Measurements from ENCODE around the gene ZNF446. TPM values are rescaled to one million over a fixed set of nuclear protein-coding genes. Genes with fewer than 3 reads are reported as not detected.
"Not testable (repeated sequence)": the region's sequence is repeated elsewhere in the genome, so short reads cannot be mapped to it uniquely, and the experiment has no call there.

The ZNF446 gene
- total RNA-seq (2014; rRNA removed; shearing (Covaris generic)): 7.6 and 8.7 TPM in 2 replicates
- polyA plus RNA-seq (2015; cell fraction: cytosol; rRNA removed): 13.5 and 15.1 TPM in 2 replicates
- 26.1 and 29.4 TPM in 2 replicates for polyA plus RNA-seq (2015; cell fraction: nucleus; rRNA removed)

DNA sequence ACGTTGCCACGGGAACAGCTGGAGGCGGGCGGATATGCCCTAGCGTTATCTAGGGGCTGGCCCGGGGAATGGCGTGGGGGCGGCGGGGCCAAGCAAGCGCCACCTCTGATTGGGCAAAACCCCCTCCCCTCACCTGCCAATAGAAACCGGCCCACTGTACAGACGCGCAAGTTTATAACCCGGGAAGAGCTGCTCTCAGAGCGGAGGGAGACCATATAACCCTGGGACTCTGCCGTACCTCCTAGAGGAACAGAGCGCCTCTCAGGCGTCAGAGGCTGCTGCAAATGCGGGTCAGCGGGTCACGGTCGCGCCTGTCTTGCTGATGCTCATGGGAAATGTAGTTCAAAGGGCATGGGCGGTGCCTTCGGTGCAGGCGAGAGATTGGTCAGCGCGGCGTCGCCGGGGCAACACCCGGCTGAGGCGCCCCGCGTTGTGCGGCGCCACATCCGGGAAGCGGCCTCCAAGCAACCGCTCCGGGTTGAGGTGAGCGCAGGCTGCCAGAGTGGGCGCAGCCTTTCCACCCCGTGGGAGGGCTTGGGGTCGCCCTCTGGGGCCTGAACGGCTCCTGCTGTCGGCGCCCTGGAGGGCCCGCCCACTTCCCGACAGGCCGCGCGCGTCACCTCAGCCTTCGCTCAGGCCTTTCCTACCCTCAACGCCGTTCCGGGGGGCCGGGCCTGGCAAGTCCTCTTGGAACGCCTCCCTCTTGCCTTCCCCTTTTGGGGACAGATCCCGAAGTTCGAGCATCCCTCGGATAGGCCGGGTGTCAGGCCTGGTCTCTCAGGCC, at the start of gene ZNF446:
Gene ZNF446 (plus strand): TSS at position 639 of the 784 bp plus-strand sequence. CDS start 867 bp downstream, outside the sequence.
- in situ Hi-C loops (cut with HindIII; ENCODE audit: low pct_unique_long_range_greater_than_20kb, low sequenced_read_pairs): no loop called here
- DNase-seq (ENCODE audit: low read depth, low spot score): peak; percentile 95

DNA sequence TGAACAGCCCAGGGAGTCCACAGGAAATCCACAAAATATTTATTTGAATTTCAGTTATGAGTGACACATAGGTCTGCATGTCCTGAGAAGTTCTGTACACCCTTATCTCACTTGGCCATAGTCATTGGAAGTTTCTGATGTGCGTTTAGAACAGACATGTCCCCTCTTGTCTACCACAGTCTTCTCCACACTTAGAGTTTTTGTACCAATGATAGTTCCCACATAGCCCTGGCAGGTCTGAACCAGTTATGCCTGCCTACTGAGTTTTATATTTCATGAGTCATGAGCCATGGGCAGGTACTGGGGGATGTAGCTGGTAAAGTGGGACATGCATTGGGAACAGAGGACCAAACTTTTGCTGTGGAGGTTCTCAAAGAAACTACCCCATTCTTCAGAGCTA, 47.5 kb upstream of the ZNF446 start:
- no peak for DNase-seq (ENCODE audit: low read depth, low spot score)
- in situ Hi-C loops (cut with HindIII; ENCODE audit: low pct_unique_long_range_greater_than_20kb, low sequenced_read_pairs): no loop called here

GRCh38 chr19:58429745-58430144, 46.4 kb upstream of the ZNF446 start:
- in situ Hi-C loops (cut with HindIII; ENCODE audit: low pct_unique_long_range_greater_than_20kb, low sequenced_read_pairs): no loop called here
- DNase-seq (ENCODE audit: low read depth, low spot score): no peak

GRCh38 chr19:58434217-58434616, 41.9 kb upstream of the ZNF446 start:
- in situ Hi-C loops (cut with HindIII; ENCODE audit: low pct_unique_long_range_greater_than_20kb, low sequenced_read_pairs): no loop called here
- DNase-seq (ENCODE audit: low read depth, low spot score): no peak

DNA sequence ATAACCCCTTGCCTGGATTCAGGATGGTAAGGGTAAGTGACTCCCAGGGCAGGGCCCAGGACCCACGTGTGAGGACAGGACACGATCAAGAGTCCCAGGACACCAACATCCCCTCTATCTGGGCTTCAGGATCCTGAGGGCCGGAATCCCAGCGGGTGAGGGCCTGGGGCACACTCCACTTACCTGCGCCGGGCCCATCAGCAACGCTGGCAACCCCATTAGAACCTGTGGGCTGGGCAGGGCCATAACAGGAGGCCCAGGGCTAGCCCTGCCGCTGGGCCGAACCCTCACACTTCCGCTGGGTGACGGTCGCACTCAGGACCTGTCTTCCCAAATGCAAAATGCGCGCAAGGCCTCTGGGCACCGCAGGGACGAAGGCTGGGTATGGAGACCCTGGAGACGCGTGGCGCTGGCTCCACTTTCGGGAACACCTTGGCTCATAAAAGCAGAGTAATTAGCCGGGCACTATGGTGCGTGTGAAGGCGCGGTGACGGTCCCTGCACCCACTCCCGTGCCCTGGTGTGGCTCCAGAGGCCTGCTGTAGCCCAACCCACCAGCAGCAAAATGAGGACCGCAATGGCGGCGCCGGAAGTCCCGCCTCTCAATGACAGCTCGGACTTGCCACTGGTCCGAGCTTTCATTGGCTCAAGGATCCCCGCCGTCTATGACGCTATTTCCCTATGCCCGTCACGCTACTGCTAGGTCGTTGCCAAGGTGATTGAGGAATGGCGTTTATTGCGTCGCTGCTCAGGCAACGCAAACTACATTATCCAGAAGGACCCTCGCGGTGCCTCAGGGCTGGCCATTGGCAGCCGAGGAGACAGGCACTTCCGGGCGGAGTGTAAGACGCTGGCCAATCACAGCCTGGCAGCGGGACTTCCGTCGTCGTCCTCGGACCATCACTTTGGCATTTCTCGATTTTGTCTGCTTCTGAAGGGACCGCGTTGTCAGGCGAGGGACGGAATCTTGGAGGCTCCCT, 36.3 kb upstream of the ZNF446 start, which contains the start of gene ZNF132:
Gene ZNF132 (minus strand): TSS at position 578 of the 979 bp plus-strand sequence. CDS start 332 bp downstream, at position 246.
- in situ Hi-C loops (cut with HindIII; ENCODE audit: low pct_unique_long_range_greater_than_20kb, low sequenced_read_pairs): no loop called here
- DNase-seq (ENCODE audit: low read depth, low spot score): peak; percentile 64

DNA sequence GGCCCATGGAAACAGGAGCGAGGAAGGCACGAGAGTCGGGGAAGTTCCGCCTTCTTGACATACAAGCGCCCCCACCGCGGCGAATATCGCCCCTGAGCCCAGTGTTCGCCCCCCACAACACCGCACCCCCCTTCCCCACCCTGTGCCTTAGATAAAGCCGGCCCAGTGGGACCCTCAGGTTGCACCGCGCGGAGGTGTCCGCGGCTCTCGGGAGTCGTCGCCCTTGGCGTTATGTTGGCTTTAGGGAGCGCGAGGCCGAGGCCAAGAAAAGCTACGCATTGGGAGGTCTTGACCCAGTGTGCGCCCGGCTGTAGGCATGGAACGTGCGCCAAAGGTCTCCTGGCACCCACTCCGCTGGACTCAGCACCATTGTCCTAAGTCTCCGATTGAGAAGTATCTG, 35.6 kb upstream of the ZNF446 start:
- DNase-seq (ENCODE audit: low read depth, low spot score): no peak
- in situ Hi-C loops (cut with HindIII; ENCODE audit: low pct_unique_long_range_greater_than_20kb, low sequenced_read_pairs): no loop called here

GRCh38 chr19:58442986-58443385, 33.2 kb upstream of the ZNF446 start:
- in situ Hi-C loops (cut with HindIII; ENCODE audit: low pct_unique_long_range_greater_than_20kb, low sequenced_read_pairs); DNase-seq (ENCODE audit: low read depth, low spot score): not testable (repeated sequence)

DNA sequence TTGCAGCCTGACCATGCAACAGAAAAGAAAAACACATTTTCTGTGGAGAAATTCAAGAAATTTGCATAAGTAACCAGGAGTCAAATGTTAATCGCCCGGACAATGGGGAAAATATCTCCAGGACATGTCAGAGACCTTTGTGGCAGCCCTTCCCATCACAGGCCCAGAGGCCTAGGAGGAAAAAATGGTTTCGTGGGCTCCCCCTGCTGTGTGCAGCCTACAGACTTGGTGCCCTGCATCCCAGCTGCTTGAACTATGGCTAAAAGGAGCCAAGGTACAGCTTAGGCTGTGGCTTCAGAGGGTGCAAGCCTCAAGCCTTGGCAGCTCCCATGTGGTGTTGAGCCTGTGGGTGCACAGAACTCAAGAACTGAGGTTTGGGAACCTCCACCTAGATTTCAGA, 27.3 kb upstream of the ZNF446 start:
- DNase-seq (ENCODE audit: low read depth, low spot score); in situ Hi-C loops (cut with HindIII; ENCODE audit: low pct_unique_long_range_greater_than_20kb, low sequenced_read_pairs): not testable (repeated sequence)

GRCh38 chr19:58449980-58450379, 26.2 kb upstream of the ZNF446 start:
- in situ Hi-C loops (cut with HindIII; ENCODE audit: low pct_unique_long_range_greater_than_20kb, low sequenced_read_pairs); DNase-seq (ENCODE audit: low read depth, low spot score): not testable (repeated sequence)

- DNase-seq (ENCODE audit: low read depth, low spot score): no peak
- in situ Hi-C loops (cut with HindIII; ENCODE audit: low pct_unique_long_range_greater_than_20kb, low sequenced_read_pairs): no loop called here
Observed at GRCh38 chr19:58450856-58451357, 25.2 kb upstream of the ZNF446 start.

GRCh38 chr19:58451358-58452101, 24.6 kb upstream of the ZNF446 start, which contains the start of gene ZNF324B:
ZNF324B (plus strand) TSS chr19:58451622; CDS start chr19:58453702, 2,080 bp downstream.
- DNase-seq (ENCODE audit: low read depth, low spot score): peak; percentile 94
- in situ Hi-C loops (cut with HindIII; ENCODE audit: low pct_unique_long_range_greater_than_20kb, low sequenced_read_pairs): no loop called here

- no peak for DNase-seq (ENCODE audit: low read depth, low spot score)
- in situ Hi-C loops (cut with HindIII; ENCODE audit: low pct_unique_long_range_greater_than_20kb, low sequenced_read_pairs): no loop called here
Observed at GRCh38 chr19:58453743-58454142, 22.4 kb upstream of the ZNF446 start.

GRCh38 chr19:58455306-58455705, 20.8 kb upstream of the ZNF446 start:
- in situ Hi-C loops (cut with HindIII; ENCODE audit: low pct_unique_long_range_greater_than_20kb, low sequenced_read_pairs): no loop called here
- no peak for DNase-seq (ENCODE audit: low read depth, low spot score)

DNA sequence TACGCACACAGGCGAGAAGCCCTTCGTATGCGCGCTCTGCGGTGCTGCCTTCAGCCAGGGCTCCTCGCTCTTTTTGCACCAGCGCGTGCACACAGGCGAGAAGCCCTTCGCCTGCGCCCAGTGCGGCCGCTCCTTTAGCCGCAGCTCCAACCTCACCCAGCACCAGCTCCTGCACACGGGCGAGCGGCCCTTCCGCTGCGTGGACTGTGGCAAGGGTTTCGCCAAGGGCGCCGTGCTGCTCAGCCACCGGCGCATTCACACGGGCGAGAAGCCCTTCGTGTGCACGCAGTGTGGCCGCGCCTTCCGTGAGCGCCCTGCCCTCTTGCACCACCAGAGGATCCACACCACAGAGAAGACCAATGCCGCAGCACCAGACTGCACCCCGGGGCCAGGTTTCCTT, 20.0 kb upstream of the ZNF446 start:
- in situ Hi-C loops (cut with HindIII; ENCODE audit: low pct_unique_long_range_greater_than_20kb, low sequenced_read_pairs): no loop called here
- no peak for DNase-seq (ENCODE audit: low read depth, low spot score)

DNA sequence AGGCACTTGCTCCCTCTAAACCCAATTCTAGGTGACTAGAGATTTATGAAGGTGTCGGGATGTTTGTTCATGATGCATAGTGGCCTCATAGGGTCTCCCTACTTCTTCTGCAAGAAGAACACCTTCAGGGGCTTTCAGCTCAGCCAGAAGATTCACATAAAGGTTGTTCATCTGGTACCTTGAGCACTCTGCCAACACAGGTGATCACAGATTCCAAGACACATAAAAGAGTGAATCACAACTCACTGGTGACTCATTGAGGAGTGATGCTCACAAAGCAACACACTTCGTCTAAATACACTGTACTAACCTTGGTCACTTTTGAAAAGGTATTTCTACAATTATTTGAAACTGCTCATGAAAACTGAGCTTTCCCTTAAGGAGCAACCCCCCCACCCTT, 16.1 kb upstream of the ZNF446 start:
- DNase-seq (ENCODE audit: low read depth, low spot score): no peak
- in situ Hi-C loops (cut with HindIII; ENCODE audit: low pct_unique_long_range_greater_than_20kb, low sequenced_read_pairs): no loop called here

DNA sequence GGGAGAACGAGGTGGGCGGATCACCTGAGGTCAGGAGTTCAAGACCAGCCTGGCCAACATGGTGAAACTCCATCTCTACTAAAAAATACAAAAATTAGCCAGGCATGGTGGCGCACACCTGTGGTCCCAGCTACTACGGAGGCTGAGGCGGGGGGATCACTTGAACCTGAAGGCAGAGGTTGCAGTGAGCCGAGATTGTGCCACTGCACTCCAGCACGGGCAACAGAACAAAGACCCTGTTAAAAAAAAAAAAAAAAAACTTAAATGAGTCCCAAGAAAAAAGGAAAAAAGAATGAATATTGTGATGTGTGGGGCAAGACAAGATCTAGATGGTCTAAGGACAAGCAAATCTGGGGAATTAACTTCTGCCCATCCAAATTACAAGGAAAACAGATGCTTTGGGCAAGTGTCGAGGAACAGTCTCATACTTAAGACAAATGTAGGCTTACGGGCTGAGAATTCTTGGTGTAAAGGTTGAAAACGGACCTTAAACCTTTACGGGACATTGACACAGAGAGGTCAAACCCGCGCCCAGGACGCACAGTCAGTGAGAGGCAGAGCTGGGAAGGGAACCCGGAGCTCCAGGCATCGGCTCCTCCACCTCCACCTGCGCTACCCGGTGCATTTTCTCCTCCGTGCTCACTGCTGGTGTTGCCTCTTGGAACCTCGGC, 9.9 kb upstream of the ZNF446 start:
- DNase-seq (ENCODE audit: low read depth, low spot score): no peak
- in situ Hi-C loops (cut with HindIII; ENCODE audit: low pct_unique_long_range_greater_than_20kb, low sequenced_read_pairs): no loop called here
